PC-3 (cell line): ENCODE measurements around the gene IL21R. TPM values are rescaled to one million over a fixed set of nuclear protein-coding genes. Genes with fewer than 3 reads are reported as not detected.

ENCODE experiments used
- ATAC-seq: fragments of 200-7000 bp; cut with Tn5 transposase; 2 replicates; pipeline ENCODE4 v1.9.1; 2020; ENCODE audit warnings: mild to moderate bottlenecking, moderate library complexity
- BruUV-seq: library from RNA; stranded (reverse); fragments of 400-500 nt; replicated peaks from 2 replicates; lab custom pipeline; 2021; lab: Mats Ljungman, UMichigan
- CTCF ChIA-PET: fragments of 300-600 bp; sonication (Branson Sonifier 250); formaldehyde crosslinking; loops from one replicate; lab custom pipeline; 2022; ENCODE audit warnings: antibody characterized with exemption; lab: Charles Lee
- POLR2A ChIA-PET: fragments of 300-600 bp; sonication (Branson Sonifier 250); formaldehyde crosslinking; loops from one replicate; lab custom pipeline; 2022; ENCODE audit warnings: antibody characterized with exemption; ENCODE audit not compliant: unreplicated experiment; lab: Charles Lee
- DNase-seq: peaks from one replicate; pipeline ENCODE4 v3.0.0-alpha.2; 2015
- H2AFZ ChIP-seq: fragments of 300-600 bp; sonication (generic); 2 replicates; pipeline ENCODE4 v1.6.0; 2016; ENCODE audit warnings: antibody characterized with exemption, low read length
- H3F3A ChIP-seq: fragments of 300-600 bp; sonication (generic); one replicate; pipeline ENCODE4 v1.6.0; 2017; ENCODE audit warnings: antibody characterized with exemption, low read length, control low read depth, mild to moderate bottlenecking; ENCODE audit not compliant: unreplicated experiment
- H3K27ac ChIP-seq: fragments of 300-600 bp; sonication (generic); 2 replicates; pipeline ENCODE4 v1.5.1; 2016; ENCODE audit warnings: mild to moderate bottlenecking, low read length
- H3K27me3 ChIP-seq: fragments of 300-600 bp; sonication (generic); 2 replicates; pipeline ENCODE4 v1.6.1; 2016; ENCODE audit warnings: low read length, mixed read lengths
- H3K36me3 ChIP-seq: fragments of 300-600 bp; sonication (generic); 2 replicates; pipeline ENCODE4 v1.6.1; 2016; ENCODE audit warnings: low read depth, mixed run types, low read length, mixed read lengths
- H3K4me1 ChIP-seq: fragments of 300-600 bp; sonication (generic); 2 replicates; pipeline ENCODE4 v1.5.1; 2016; ENCODE audit warnings: low read length; ENCODE audit not compliant: insufficient read depth
- H3K4me2 ChIP-seq: fragments of 300-600 bp; sonication (generic); 2 replicates; pipeline ENCODE4 v1.6.0; 2016; ENCODE audit warnings: low read length
- H3K4me3 ChIP-seq: fragments of 300-600 bp; sonication (generic); 2 replicates; pipeline ENCODE4 v1.5.1; 2016; ENCODE audit warnings: mild to moderate bottlenecking, low read length, mixed read lengths
- H3K79me2 ChIP-seq: fragments of 300-600 bp; sonication (generic); 2 replicates; pipeline ENCODE4 v1.6.1; 2017; ENCODE audit warnings: low read length, mixed read lengths
- H3K9ac ChIP-seq: fragments of 300-600 bp; sonication (generic); 2 replicates; pipeline ENCODE4 v1.6.0; 2016; ENCODE audit warnings: mild to moderate bottlenecking, low read length
- H3K9me2 ChIP-seq: fragments of 300-600 bp; sonication (generic); replicated peaks from 2 replicates; pipeline ENCODE4 v1.6.1; 2016; ENCODE audit warnings: mixed run types, low read length, mixed read lengths
- H3K9me3 ChIP-seq: fragments of 300-600 bp; sonication (generic); 2 replicates; pipeline ENCODE4 v1.6.1; 2016; ENCODE audit warnings: low read length, mixed read lengths
- H4K20me1 ChIP-seq: fragments of 300-600 bp; sonication (generic); 2 replicates; pipeline ENCODE4 v1.6.1; 2016; ENCODE audit warnings: low read length, mixed read lengths
- CTCF ChIP-seq: fragments of 300-600 bp; sonication (generic); conservative IDR thresholded peaks from 2 replicates; pipeline ENCODE4 v1.5.1; 2017; ENCODE audit warnings: antibody characterized with exemption, low read depth, mild to moderate bottlenecking, low read length
- EZH2 ChIP-seq: fragments of 300-600 bp; sonication (generic); IDR thresholded peaks from one replicate; pipeline ENCODE4 v1.6.1; 2017; ENCODE audit warnings: antibody characterized with exemption, mild to moderate bottlenecking, low read length; ENCODE audit not compliant: unreplicated experiment
- EZH2phosphoT487 ChIP-seq: fragments of 300-600 bp; sonication (generic); IDR thresholded peaks from 2 replicates; pipeline ENCODE4 v1.6.1; 2018; ENCODE audit warnings: mild to moderate bottlenecking, antibody characterized with exemption, low read length, borderline replicate concordance
- intact Hi-C: fragments of 100-400 bp; cut with micrococcal nuclease; formaldehyde crosslinking; loops from 2 replicates; pipeline ENCODE4 v1.9.0; 2023
- total RNA-seq: library from RNA; depleted of rRNA; stranded (reverse); fragments of >200 nt; gene quantifications from 2 replicates; pipeline ENCODE4 v1.2.3, GENCODE V29; 2014

Gene IL21R
- total RNA-seq, 1 experiment from 2014 or later: 0.55 TPM

- no TSS peak for BruUV-seq
- Histone ChIP-seq H3K4me2 (peak overlapping the region; percentile 50), H3K27me3 (no peaks in the 10 kb centered on the region), H3K4me3 (no peak overlapping the region), H3K4me1 (peaks cover 26% of the 10 kb centered on the region), H3K79me2 (no peaks in the 10 kb centered on the region), H3F3A (no peaks in the 10 kb centered on the region), H3K36me3 (no peaks in the 10 kb centered on the region; the same call in none of the 2 replicates), H3K9ac (peak overlapping the region; percentile 69), H3K9me3 (no peaks in the 10 kb centered on the region), H4K20me1 (no peaks in the 10 kb centered on the region), H2AFZ (no peak overlapping the region), H3K27ac (peak overlapping the region; percentile 98), H3K9me2 (no peaks in the 10 kb centered on the region)
- ChIA-PET CTCF (no interaction called here), POLR2A (no interaction called here)
- peak; percentile 71 for ATAC-seq
- TF ChIP-seq CTCF: no peak
- TF ChIP-seq EZH2phosphoT487: no peak
- TF ChIP-seq EZH2: no peak
- intact Hi-C loops: loop anchor here (1.0 to 5.0 kb wide), 3 partner anchors 47 to 207 kb away; no protein-coding TSS in a partner anchor
- peak; percentile 79 for DNase-seq
Observed at GRCh38 chr16:27364493-27365141, 37.4 kb upstream of the IL21R start.

- no peak overlapping the region for H2AFZ ChIP-seq
- BruUV-seq: TSS peak; percentile 21
- no peaks in the 10 kb centered on the region for H3K9me3 ChIP-seq
- ATAC-seq (peak; percentile 42), DNase-seq (peak; percentile 90)
- peaks cover 26% of the 10 kb centered on the region for H3K4me1 ChIP-seq
- TF ChIP-seq EZH2 (no peak), EZH2phosphoT487 (no peak)
- peak overlapping the region; percentile 98 for H3K27ac ChIP-seq
- ChIA-PET POLR2A (no interaction called here), CTCF (interaction anchor here (0.6 kb wide), 1 partner anchor 53 kb away, joined by 6 read pairs; no protein-coding TSS in a partner anchor)
- H3K79me2 ChIP-seq: no peaks in the 10 kb centered on the region
- no peaks in the 10 kb centered on the region for H4K20me1 ChIP-seq
- H3K36me3 ChIP-seq: no peaks in the 10 kb centered on the region; the same call in none of the 2 replicates
- no peaks in the 10 kb centered on the region for H3K27me3 ChIP-seq
- H3K4me2 ChIP-seq: peak overlapping the region; percentile 50
- H3K9ac ChIP-seq: peak overlapping the region; percentile 69
- no peak overlapping the region for H3K4me3 ChIP-seq
- H3F3A ChIP-seq: no peaks in the 10 kb centered on the region
- no peaks in the 10 kb centered on the region for H3K9me2 ChIP-seq
- intact Hi-C loops: loop anchor here (1.0 to 5.0 kb wide), 3 partner anchors 48 to 208 kb away; no protein-coding TSS in a partner anchor
Observed at GRCh38 chr16:27365142-27366089, 36.6 kb upstream of the IL21R start.
